ENCODE measurements around the gene LIN7A. TPM values are rescaled to one million over a fixed set of nuclear protein-coding genes. Genes with fewer than 3 reads are reported as not detected.

The LIN7A gene
- total RNA-seq, 1 experiment from 2014 or later = 1.2 TPM

DNA sequence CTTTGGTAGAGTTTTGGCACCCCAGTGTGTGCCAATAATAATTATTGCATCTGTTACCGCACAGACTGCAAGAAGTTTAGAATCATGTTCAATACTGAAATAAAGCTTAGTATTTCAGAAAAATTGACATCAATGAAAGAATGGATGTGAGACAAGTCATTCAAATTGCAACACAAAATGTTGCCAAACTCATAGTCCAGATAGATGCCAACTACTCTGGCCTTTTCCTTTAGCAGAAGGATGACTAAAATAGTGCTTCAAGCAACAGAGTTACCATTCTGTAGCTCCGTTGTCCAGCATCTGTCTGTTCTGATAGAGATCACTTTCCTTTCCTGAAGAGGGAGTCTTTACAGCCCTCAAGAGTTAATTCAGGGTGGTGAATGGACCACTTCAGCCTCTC lies 77.5 kb downstream of the LIN7A start:
- no peak for DNase-seq (ENCODE audit: low spot score)

GRCh38 chr12:80858356-80858755 lies 79.4 kb downstream of the LIN7A start:
- no peak for DNase-seq (ENCODE audit: low spot score)

DNA sequence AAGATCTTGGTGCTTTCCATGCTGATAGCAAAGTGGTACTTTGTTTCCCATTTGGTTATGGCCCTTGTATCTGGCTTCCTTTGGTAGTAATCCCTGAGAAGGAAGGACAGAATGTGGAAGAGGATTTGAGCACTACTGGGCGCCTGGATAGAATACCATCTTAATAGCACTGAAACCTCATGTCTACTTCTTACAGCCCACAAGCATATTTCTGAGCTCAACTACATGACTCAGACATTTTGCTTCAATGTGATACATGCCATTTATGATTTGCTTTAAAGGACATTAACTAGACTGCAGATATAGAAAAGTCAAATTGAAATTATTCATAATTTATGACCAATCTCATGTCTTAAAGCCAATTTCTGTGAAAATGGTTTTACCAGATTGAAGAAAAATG lies 80.4 kb downstream of the LIN7A start:
- DNase-seq (ENCODE audit: low spot score) = no peak

GRCh38 chr12:80849337-80849736 lies 88.4 kb downstream of the LIN7A start:
- no peak for DNase-seq (ENCODE audit: low spot score)

DNA sequence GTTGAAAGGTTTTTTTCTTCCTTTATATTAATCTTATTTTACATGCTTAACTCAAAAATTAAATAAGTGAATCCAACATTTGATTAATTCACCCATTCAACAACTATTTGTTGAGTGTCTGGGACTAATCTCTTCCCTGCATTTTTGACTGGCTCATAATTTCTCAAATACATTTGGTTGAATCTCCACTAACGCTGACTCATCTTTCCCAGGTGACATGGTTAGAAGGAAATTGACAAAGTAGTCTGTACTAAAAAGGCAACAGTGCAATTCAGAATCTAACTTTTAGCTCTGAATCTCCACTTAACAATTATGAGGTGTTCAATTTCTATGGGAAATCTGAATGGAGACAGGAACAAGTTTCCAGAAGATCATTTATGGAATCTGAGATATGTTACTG lies 88.9 kb downstream of the LIN7A start:
- no peak for DNase-seq (ENCODE audit: low spot score)

GRCh38 chr12:80847575-80847974 lies 90.2 kb downstream of the LIN7A start:
- no peak for DNase-seq (ENCODE audit: low spot score)

DNA sequence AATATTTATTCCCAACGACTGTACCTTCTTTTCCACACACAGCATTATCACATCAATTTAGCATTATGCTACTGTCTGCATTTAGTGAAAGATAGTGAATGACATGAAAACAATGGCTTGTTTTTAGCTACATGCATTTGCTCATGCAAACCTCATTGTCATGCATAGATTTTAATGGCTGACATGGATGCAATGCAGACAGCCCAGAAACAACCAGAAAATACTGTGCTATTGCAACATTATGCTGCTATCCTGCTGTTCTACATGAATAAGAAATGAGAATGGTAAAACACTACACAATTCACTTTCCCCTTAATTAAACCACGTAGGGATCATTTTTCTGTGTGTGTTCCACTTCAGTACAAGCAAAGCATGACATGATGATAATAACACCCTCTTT lies 90.8 kb downstream of the LIN7A start:
- no peak for DNase-seq (ENCODE audit: low spot score)

DNA sequence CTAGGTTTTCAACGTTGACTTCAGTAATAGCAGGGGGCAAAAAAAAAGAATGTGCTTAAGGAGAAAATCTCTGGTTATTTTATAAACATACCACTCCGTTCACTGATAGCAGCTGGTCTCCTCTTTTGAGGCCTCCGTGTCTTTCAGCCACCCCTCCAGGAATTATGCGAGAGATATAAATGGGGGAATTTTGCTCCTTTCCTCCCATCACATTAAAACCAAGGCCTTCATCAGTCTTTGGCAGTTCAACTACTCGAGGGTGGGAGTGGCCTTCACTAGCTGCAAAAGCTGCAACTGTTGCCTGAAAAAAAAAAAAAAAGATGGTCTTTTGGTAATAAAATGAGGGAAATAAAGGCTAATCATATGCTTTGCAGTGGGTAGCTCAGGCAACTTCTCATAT lies 92.1 kb downstream of the LIN7A start:
- DNase-seq (ENCODE audit: low spot score) = no peak

DNA sequence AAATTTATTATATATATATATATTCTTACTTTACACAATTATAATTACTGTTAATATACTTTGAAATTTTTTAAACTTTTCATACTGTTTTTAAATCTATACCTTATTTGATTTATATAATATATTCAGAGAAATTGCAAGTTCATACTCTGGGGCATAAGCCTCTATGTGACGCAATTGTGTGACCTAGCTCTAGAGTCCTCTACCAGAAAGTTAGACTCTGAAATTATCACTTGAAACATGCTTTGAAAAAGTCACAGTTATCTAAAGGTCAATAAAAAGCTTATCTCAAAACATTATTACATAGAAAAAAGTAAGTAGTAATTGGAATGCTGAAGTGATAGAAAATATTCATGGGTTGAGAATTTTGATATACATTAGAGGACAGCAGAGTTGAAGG lies 93.8 kb downstream of the LIN7A start:
- DNase-seq (ENCODE audit: low spot score) = no peak

GRCh38 chr12:80838708-80839107 lies 99.0 kb downstream of the LIN7A start:
- no peak for DNase-seq (ENCODE audit: low spot score)

- DNase-seq (ENCODE audit: low spot score) = no peak
Measured at GRCh38 chr12:80838024-80838658, 99.6 kb downstream of the LIN7A start.

DNA sequence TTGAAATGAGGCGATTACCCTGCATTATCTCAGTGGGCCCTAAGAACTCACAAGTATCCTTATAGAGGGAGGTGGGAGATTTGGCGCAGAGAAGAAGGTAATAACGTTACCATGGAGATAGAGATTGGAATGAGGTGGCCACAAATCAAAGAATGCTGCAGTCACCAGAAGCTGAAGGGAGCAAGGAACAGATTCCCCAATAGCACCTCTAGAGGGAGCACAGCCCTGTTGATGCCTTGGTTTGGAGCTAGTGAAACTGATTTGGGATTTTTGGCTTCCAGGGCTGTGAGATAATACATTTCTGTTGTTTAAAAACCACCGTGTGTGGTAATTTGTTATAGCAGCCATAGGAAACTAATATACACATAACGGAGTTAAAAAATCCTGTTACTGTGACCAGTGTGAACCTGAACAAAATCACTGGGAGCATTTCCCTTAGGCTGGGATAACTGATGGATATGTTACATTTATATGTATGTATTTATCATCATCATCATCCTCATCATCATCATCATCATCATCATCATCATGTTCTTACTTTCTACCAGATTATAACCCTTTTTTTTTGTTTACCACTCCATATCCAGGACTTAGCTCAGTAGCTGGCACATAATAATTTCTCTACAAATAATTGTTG lies 100.3 kb downstream of the LIN7A start:
- peak; percentile 45 for DNase-seq (ENCODE audit: low spot score)

- DNase-seq (ENCODE audit: low spot score) = no peak
Measured at GRCh38 chr12:80834724-80835123, 103.0 kb downstream of the LIN7A start.

- DNase-seq (ENCODE audit: low spot score) = no peak
Measured at GRCh38 chr12:80830533-80831088, 107.1 kb downstream of the LIN7A start.

DNA sequence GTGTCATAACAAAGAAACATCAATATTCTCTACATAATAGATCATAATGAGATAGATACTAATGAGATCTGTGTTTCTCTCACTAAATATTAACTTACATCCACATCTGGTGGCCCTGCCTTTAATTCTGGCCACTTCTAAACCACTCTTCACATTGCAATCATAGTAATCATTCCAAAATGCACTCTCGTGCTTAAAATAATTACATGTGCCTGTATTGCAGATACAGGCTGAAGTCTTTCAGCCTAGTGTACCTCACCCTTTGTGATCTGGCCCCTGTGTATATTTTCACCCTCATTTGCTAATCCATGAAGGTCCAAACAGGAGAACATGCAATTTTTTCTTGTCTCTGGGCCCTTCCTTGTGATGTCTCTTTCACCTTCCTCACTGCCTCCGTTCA lies 108.0 kb downstream of the LIN7A start:
- DNase-seq (ENCODE audit: low spot score) = no peak

DNA sequence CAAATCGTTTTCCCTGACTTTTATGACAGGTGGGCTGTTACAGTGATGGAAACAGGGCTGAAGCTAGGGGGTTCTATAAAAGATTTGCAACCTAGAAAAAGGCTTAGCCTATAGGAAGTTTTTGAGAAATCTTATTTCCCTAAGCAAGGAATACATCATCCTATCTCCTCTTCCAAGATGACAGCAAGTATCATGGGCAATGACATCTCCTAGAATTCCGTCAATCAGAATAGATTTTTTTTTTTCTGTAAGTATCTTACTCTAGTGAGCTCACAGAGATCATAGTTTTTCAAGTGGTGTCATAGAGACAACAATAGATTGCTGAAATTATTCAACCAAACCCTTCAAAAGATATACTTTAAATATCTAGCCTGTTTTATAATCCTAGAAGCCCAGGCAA lies 112.2 kb downstream of the LIN7A start:
- no peak for DNase-seq (ENCODE audit: low spot score)

- no peak for DNase-seq (ENCODE audit: low spot score)
Measured at GRCh38 chr12:80823393-80823792, 114.3 kb downstream of the LIN7A start.

DNA sequence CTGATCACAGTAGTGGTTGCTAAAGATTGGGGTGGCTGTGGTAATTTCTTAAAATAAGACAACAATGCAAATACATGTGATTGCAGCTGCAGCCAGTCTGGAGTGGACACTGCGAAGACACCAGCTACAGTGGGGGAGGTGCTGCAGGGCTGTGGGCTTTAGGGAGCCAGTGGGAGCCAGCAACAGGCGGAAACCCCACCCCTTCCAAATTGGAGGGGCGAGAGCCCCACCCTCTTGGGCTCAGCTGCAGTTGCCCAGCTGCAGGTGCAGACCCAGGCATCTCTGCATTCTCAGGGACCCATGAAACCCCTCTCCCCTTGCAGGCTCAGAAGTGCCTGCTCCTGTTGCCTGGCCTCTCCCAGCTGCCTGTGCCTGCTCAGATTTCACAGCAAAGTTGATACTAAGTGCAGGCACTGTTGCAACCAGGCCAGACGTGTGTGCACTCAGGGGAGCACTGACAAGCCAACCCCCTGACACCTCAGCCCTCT lies 116.2 kb downstream of the LIN7A start:
- DNase-seq (ENCODE audit: low spot score) = no peak

DNA sequence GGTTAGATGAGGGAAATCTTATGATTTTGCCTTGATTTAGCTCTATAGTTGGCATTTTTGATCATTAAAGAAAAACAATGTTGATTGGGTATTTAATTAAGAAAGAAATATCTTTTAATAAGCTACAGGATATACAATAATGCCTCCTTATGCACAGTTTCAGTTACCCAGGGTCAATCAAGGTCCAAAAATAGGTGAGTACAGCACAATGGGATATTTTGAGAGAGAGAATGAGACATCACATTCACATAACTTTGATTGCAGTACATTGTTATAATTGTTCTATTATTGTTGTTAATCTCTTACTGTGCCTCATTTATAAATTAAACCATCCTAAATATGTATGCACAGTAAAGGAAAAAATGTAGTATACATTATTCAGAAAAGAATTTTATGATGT lies 118.9 kb downstream of the LIN7A start:
- no peak for DNase-seq (ENCODE audit: low spot score)

- DNase-seq (ENCODE audit: low spot score) = no peak
Measured at GRCh38 chr12:80815351-80815750, 122.4 kb downstream of the LIN7A start.

GRCh38 chr12:80814453-80814852 lies 123.3 kb downstream of the LIN7A start:
- DNase-seq (ENCODE audit: low spot score) = no peak

GRCh38 chr12:80813820-80814219 lies 123.9 kb downstream of the LIN7A start:
- no peak for DNase-seq (ENCODE audit: low spot score)

GRCh38 chr12:80811957-80812708 lies 125.6 kb downstream of the LIN7A start:
- no peak for DNase-seq (ENCODE audit: low spot score)
